Vagina (tissue), 2 donors: ENCODE data around the gene STPG2. TPM values are rescaled to one million over a fixed set of nuclear protein-coding genes. Genes with fewer than 3 reads are reported as not detected.

ENCODE experiments used
- DNase-seq, 2 donors: peaks; one replicate each; pipeline ENCODE4 v3.0.0-alpha.2; 2017; ENCODE audit errors: extremely low spot score in 2 of 2
- H3K27ac ChIP-seq: fragments of 200-600 bp; sonication (generic); one replicate; pipeline ENCODE4 v1.5.1; 2019
- H3K27me3 ChIP-seq: fragments of 200-600 bp; sonication (generic); one replicate; pipeline ENCODE4 v1.5.1; 2019
- H3K36me3 ChIP-seq, 2 donors: fragments of 200-600 bp; sonication (generic); one replicate each; pipeline ENCODE4 v1.5.1; 2017 to 2019
- H3K4me1 ChIP-seq: fragments of 200-600 bp; sonication (generic); one replicate; pipeline ENCODE4 v1.5.1; 2019
- H3K4me3 ChIP-seq, 2 donors: fragments of 200-600 bp; sonication (generic); 1 replicate in 1 of 2; 2 replicates in 1 of 2; pipeline ENCODE4 v1.5.1; 2016 to 2019
- H3K9me3 ChIP-seq: fragments of 200-600 bp; sonication (generic); one replicate; pipeline ENCODE4 v1.5.1; 2019
- POLR2A ChIP-seq, 2 donors: fragments of 450-650 bp; IDR thresholded peaks; one replicate each; pipeline ENCODE4 v1.6.1; 2017; ENCODE audit warnings: antibody characterized with exemption in 2 of 2, mild to moderate bottlenecking in 2 of 2, moderate library complexity in 2 of 2
- POLR2AphosphoS5 ChIP-seq, 2 donors: sonication (generic); formaldehyde crosslinking; IDR thresholded peaks; one replicate each; pipeline ENCODE4 v1.9.0; 2017; ENCODE audit warnings: antibody characterized with exemption in 2 of 2, mild to moderate bottlenecking in 2 of 2, low read depth in 1 of 2; ENCODE audit not compliant: insufficient read depth in 1 of 2
- intact Hi-C: fragments of 100-400 bp; cut with DNase I; formaldehyde crosslinking; loops from one replicate; pipeline ENCODE4 v1.15.1; 2023
- total RNA-seq: library from RNA; depleted of rRNA; stranded (reverse); fragments of >200 nt; gene quantifications from one replicate; pipeline ENCODE4 v1.2.3, GENCODE V29; 2016
- TF ChIP-seq, protein P1 (sequence below), 3 experiments: fragments of 450-650 bp in 2 of 3; fragments of 200-600 bp in 1 of 3; sonication (generic) in 1 of 3; IDR thresholded peaks; one replicate each; pipeline ENCODE4 v1.5.1; 2017 to 2019; ENCODE audit warnings: antibody characterized with exemption in 3 of 3, mild to moderate bottlenecking in 2 of 3, moderate library complexity in 2 of 3

Gene STPG2
- total RNA-seq, 1 donor from 2014 or later: not detected

DNA sequence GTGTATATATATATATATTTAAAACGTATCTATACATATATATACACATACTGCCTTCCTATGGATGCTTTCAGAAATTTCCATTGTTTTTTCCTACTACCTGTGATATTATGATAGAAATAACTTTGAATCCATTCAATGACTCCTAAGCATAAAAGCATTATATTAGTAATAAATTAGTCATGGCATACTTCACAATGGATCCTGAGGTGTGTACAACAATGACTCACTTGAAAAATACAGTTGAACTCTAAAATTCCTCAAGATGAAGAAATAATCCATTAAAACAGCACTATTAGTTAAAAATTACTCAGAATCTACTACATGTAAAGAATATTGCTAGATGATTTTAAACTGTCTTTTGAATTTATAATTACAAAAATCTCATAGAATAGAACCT lies 201.1 kb downstream of the STPG2 start:
- TF ChIP-seq POLR2A (IDR thresholded peaks at IDR 0.05) (no peak), POLR2AphosphoS5 (IDR thresholded peaks at IDR 0.05; ENCODE audit: insufficient read depth in 1 of 2, low read depth in 1 of 2) (no peak)
- TF ChIP-seq, protein P1, sequence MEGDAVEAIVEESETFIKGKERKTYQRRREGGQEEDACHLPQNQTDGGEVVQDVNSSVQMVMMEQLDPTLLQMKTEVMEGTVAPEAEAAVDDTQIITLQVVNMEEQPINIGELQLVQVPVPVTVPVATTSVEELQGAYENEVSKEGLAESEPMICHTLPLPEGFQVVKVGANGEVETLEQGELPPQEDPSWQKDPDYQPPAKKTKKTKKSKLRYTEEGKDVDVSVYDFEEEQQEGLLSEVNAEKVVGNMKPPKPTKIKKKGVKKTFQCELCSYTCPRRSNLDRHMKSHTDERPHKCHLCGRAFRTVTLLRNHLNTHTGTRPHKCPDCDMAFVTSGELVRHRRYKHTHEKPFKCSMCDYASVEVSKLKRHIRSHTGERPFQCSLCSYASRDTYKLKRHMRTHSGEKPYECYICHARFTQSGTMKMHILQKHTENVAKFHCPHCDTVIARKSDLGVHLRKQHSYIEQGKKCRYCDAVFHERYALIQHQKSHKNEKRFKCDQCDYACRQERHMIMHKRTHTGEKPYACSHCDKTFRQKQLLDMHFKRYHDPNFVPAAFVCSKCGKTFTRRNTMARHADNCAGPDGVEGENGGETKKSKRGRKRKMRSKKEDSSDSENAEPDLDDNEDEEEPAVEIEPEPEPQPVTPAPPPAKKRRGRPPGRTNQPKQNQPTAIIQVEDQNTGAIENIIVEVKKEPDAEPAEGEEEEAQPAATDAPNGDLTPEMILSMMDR (IDR thresholded peaks at IDR 0.05): no peak
- Histone ChIP-seq H3K9me3 (no peaks in the 10 kb centered on the region), H3K27me3 (no peaks in the 10 kb centered on the region), H3K4me3 (no peak overlapping the region), H3K27ac (no peak overlapping the region), H3K4me1 (no peaks in the 10 kb centered on the region), H3K36me3 (no peaks in the 10 kb centered on the region)
- intact Hi-C loops: no loop called here
- no peak for DNase-seq

DNA sequence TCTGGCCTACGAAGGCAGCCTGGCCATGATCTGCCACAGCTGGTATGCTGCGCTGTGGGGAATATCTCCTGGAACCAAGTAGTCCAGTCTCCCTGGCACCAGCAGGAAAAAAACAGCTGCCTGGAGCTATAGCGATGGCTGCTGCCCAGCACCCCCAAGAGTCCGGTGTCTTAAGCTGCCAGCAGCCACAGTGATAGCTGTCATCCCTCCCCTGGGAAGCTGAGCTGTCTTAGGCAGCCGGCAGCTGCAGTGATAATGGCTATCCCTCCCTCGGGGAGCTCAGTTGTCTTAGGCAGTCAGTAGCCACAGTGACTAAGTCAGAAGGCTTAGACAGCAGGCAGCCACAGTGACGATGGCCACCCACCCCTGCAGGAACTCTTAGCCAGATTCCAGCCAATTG lies 205.1 kb downstream of the STPG2 start:
- intact Hi-C loops: no loop called here
- DNase-seq: no peak
- no peaks in the 10 kb centered on the region for H3K4me1 ChIP-seq
- H3K9me3 ChIP-seq: no peaks in the 10 kb centered on the region
- H3K27ac ChIP-seq: no peak overlapping the region
- TF ChIP-seq, protein P1 (IDR thresholded peaks at IDR 0.05): no peak
- TF ChIP-seq POLR2AphosphoS5 (IDR thresholded peaks at IDR 0.05; ENCODE audit: insufficient read depth in 1 of 2, low read depth in 1 of 2) (no peak), POLR2A (IDR thresholded peaks at IDR 0.05) (no peak)
- no peaks in the 10 kb centered on the region for H3K36me3 ChIP-seq
- no peaks in the 10 kb centered on the region for H3K27me3 ChIP-seq
- no peak overlapping the region for H3K4me3 ChIP-seq

DNA sequence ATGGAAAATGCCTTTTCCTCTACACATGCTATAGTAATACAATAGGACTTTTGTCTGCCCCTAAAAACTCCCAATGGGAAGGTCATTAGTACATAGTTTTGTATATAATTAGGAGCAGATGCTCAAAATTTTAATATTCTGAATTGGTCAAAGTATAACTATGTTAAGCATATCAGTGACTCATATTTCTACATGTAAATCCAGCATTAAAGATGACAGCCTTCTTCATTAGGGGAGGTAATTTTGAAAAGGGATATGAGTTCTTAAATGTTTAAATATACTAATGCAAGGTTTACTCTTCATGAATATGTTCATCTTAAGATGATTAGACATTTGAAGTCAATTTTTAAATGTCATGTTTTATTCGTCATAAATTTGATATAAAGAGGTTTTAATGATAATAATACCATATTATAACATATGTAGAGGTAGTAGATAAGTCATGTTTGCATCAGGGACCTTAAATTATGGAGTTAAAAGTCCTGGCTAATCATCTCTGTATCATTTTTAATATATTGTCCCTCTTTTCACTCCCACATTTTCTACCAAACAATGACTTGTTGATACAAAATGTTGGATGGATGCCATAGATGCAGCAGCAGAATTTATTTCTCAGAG lies 218.8 kb downstream of the STPG2 start:
- Histone ChIP-seq H3K4me1 (no peaks in the 10 kb centered on the region), H3K9me3 (no peaks in the 10 kb centered on the region), H3K36me3 (no peaks in the 10 kb centered on the region), H3K27me3 (no peaks in the 10 kb centered on the region), H3K27ac (no peak overlapping the region), H3K4me3 (no peak overlapping the region)
- no peak for TF ChIP-seq POLR2A (IDR thresholded peaks at IDR 0.05)
- TF ChIP-seq, protein P1 (IDR thresholded peaks at IDR 0.05): no peak
- no peak for TF ChIP-seq POLR2AphosphoS5 (IDR thresholded peaks at IDR 0.05; ENCODE audit: insufficient read depth in 1 of 2, low read depth in 1 of 2)
- intact Hi-C loops: no loop called here
- DNase-seq: no peak

DNA sequence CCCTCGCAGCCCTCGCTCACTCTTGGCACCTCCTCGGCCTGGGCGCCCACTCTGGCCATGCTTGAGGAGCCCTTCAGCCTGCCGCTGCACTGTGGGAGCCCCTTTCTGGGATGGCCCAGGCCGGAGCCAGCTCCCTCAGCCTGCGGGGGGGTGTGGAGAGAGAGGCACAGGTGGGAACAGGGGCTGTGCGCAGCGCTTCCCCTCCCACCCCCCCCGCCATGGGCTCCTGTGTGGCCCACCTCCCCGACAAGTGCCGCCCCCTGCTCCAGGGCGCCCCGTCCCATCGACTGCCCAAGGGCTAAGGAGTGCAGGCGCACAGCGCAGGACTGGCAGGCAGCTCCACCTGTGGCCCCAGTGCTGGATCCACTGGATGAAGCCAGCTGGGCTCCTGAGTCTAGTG lies 220.2 kb downstream of the STPG2 start:
- TF ChIP-seq, protein P1 (IDR thresholded peaks at IDR 0.05): no peak
- no peak for TF ChIP-seq POLR2AphosphoS5 (IDR thresholded peaks at IDR 0.05; ENCODE audit: insufficient read depth in 1 of 2, low read depth in 1 of 2)
- TF ChIP-seq POLR2A (IDR thresholded peaks at IDR 0.05): no peak
- no peaks in the 10 kb centered on the region for H3K27me3 ChIP-seq
- intact Hi-C loops: no loop called here
- H3K36me3 ChIP-seq: no peaks in the 10 kb centered on the region
- H3K4me3 ChIP-seq: no peak overlapping the region
- DNase-seq: no peak
- H3K27ac ChIP-seq: no peak overlapping the region
- no peaks in the 10 kb centered on the region for H3K4me1 ChIP-seq
- H3K9me3 ChIP-seq: no peaks in the 10 kb centered on the region

DNA sequence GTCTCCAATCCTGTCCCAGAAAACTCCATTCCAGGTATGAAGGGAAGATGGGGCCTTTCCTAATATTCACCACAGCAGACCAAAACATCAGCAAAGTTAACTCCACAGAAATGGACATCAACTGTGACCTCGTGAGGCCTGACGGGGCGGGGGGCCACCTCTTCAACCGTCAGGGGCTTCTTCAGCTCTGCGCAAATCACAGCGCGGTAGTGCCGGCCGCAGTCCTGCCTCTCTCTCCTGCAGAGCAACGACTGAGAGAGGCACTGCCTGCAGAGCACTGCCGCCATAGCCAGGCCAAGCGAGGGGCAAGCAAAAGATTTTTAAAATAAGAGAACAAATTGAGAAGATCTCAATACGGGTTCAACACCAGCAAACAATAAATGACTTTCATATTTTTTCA lies 226.2 kb downstream of the STPG2 start:
- Histone ChIP-seq H3K4me1 (no peaks in the 10 kb centered on the region), H3K36me3 (no peaks in the 10 kb centered on the region), H3K27ac (no peak overlapping the region), H3K27me3 (no peaks in the 10 kb centered on the region), H3K4me3 (no peak overlapping the region), H3K9me3 (no peaks in the 10 kb centered on the region)
- no peak for DNase-seq
- intact Hi-C loops: no loop called here
- TF ChIP-seq, protein P1 (IDR thresholded peaks at IDR 0.05): no peak
- TF ChIP-seq POLR2AphosphoS5 (IDR thresholded peaks at IDR 0.05; ENCODE audit: insufficient read depth in 1 of 2, low read depth in 1 of 2) (no peak), POLR2A (IDR thresholded peaks at IDR 0.05) (no peak)
